ENCODE data around the gene SYT5.

The SYT5 gene

GRCh38 chr19:55181740-55182139 is 1.7 kb upstream of the SYT5 start:
- H3K27ac ChIP-seq: no peak overlapping the region

GRCh38 chr19:55178781-55179599 is 1.1 kb downstream of the SYT5 start:
- no peaks in the 10 kb centered on the region for H3K79me2 ChIP-seq (ENCODE audit: insufficient read depth, low read depth)
- no peaks in the 10 kb centered on the region for H4K20me1 ChIP-seq (ENCODE audit: insufficient read depth)
- no peaks in the 10 kb centered on the region for H3K36me3 ChIP-seq (ENCODE audit: insufficient read depth)
- H3K27ac ChIP-seq: no peak overlapping the region
- TF ChIP-seq CTCF (conservative IDR thresholded peaks at IDR 0.05; ENCODE audit: low read depth, low read length): no peak
- no peak overlapping the region for H2AFZ ChIP-seq (ENCODE audit: low read depth)
- H3K4me1 ChIP-seq (ENCODE audit: low read depth, poor library complexity, severe bottlenecking): no peaks in the 10 kb centered on the region
- no peak overlapping the region for H3K4me3 ChIP-seq (IDR thresholded peaks at IDR 0.05; ENCODE audit: insufficient read depth, low read depth, low read length)
- H3K27me3 ChIP-seq (ENCODE audit: insufficient read depth, low read depth): peaks cover 68% of the 10 kb centered on the region
- H3K4me2 ChIP-seq: no peak overlapping the region
- no peak overlapping the region for H3K9ac ChIP-seq

More at GRCh38 chr19:55181740-55182139, 1.7 kb upstream of the SYT5 start:
- H3K4me2 ChIP-seq: no peak overlapping the region
- H3K4me3 ChIP-seq (IDR thresholded peaks at IDR 0.05; ENCODE audit: insufficient read depth, low read depth, low read length): no peak overlapping the region
- no peaks in the 10 kb centered on the region for H4K20me1 ChIP-seq (ENCODE audit: insufficient read depth)
- H2AFZ ChIP-seq (ENCODE audit: low read depth): no peak overlapping the region
- no peaks in the 10 kb centered on the region for H3K4me1 ChIP-seq (ENCODE audit: low read depth, poor library complexity, severe bottlenecking)
- H3K79me2 ChIP-seq (ENCODE audit: insufficient read depth, low read depth): no peaks in the 10 kb centered on the region
- no peaks in the 10 kb centered on the region for H3K36me3 ChIP-seq (ENCODE audit: insufficient read depth)
- H3K9ac ChIP-seq: no peak overlapping the region
- peaks cover 84% of the 10 kb centered on the region for H3K27me3 ChIP-seq (ENCODE audit: insufficient read depth, low read depth)
- TF ChIP-seq CTCF (conservative IDR thresholded peaks at IDR 0.05; ENCODE audit: low read depth, low read length): no peak

- H3K36me3 ChIP-seq (ENCODE audit: insufficient read depth): no peaks in the 10 kb centered on the region
- H2AFZ ChIP-seq (ENCODE audit: low read depth): no peak overlapping the region
- H3K9ac ChIP-seq: no peak overlapping the region
- H3K27ac ChIP-seq: no peak overlapping the region
- TF ChIP-seq CTCF (conservative IDR thresholded peaks at IDR 0.05; ENCODE audit: low read depth, low read length): no peak
- no peak overlapping the region for H3K4me2 ChIP-seq
- no peaks in the 10 kb centered on the region for H3K79me2 ChIP-seq (ENCODE audit: insufficient read depth, low read depth)
- no peaks in the 10 kb centered on the region for H4K20me1 ChIP-seq (ENCODE audit: insufficient read depth)
- H3K4me1 ChIP-seq (ENCODE audit: low read depth, poor library complexity, severe bottlenecking): no peaks in the 10 kb centered on the region
- H3K27me3 ChIP-seq (ENCODE audit: insufficient read depth, low read depth): peaks cover 62% of the 10 kb centered on the region
- no peak overlapping the region for H3K4me3 ChIP-seq (IDR thresholded peaks at IDR 0.05; ENCODE audit: insufficient read depth, low read depth, low read length)
Observed at GRCh38 chr19:55176076-55176475, 4.0 kb downstream of the SYT5 start.

- no peak overlapping the region for H3K27ac ChIP-seq
- TF ChIP-seq CTCF (conservative IDR thresholded peaks at IDR 0.05; ENCODE audit: low read depth, low read length): no peak
Observed at GRCh38 chr19:55175117-55175867, 4.8 kb downstream of the SYT5 start.

More at GRCh38 chr19:55175117-55175867, 4.8 kb downstream of the SYT5 start:
- H3K4me2 ChIP-seq: no peak overlapping the region
- no peak overlapping the region for H2AFZ ChIP-seq (ENCODE audit: low read depth)
- H3K4me1 ChIP-seq (ENCODE audit: low read depth, poor library complexity, severe bottlenecking): no peaks in the 10 kb centered on the region
- peaks cover 62% of the 10 kb centered on the region for H3K27me3 ChIP-seq (ENCODE audit: insufficient read depth, low read depth)
- H4K20me1 ChIP-seq (ENCODE audit: insufficient read depth): no peaks in the 10 kb centered on the region
- H3K9ac ChIP-seq: no peak overlapping the region
- no peak overlapping the region for H3K4me3 ChIP-seq (IDR thresholded peaks at IDR 0.05; ENCODE audit: insufficient read depth, low read depth, low read length)
- H3K79me2 ChIP-seq (ENCODE audit: insufficient read depth, low read depth): no peaks in the 10 kb centered on the region
- H3K36me3 ChIP-seq (ENCODE audit: insufficient read depth): no peaks in the 10 kb centered on the region

Data from KMS-11 (cell line).